HepG2 (cell line): ENCODE measurements around the gene ARL2. TPM values are rescaled to one million over a fixed set of nuclear protein-coding genes. Genes with fewer than 3 reads are reported as not detected.

Experiments
- DBP ChIP-seq: sonication (generic); formaldehyde crosslinking; IDR thresholded peaks from 2 replicates; pipeline ENCODE4 v1.4.0; 2020; ENCODE audit warnings: missing genetic modification reagents; ENCODE audit errors: not compliant biosample characterization
- ELF1 ChIP-seq: sonication (generic); formaldehyde crosslinking; IDR thresholded peaks from 2 replicates; pipeline ENCODE4 v1.4.0; 2020; ENCODE audit warnings: missing genetic modification reagents
- ELF4 ChIP-seq: sonication (generic); formaldehyde crosslinking; IDR thresholded peaks from 2 replicates; pipeline ENCODE4 v1.5.0; 2020; ENCODE audit warnings: missing genetic modification reagents, mild to moderate bottlenecking, moderate library complexity, borderline replicate concordance
- ETV6 ChIP-seq: sonication (generic); formaldehyde crosslinking; conservative IDR thresholded peaks from 2 replicates; pipeline ENCODE4 v1.4.0; 2020; ENCODE audit warnings: missing genetic modification reagents
- FOSL2 ChIP-seq: sonication (generic); formaldehyde crosslinking; IDR thresholded peaks from 2 replicates; pipeline ENCODE4 v1.4.0; 2020; ENCODE audit warnings: missing genetic modification reagents
- HDAC1 ChIP-seq: sonication (generic); formaldehyde crosslinking; IDR thresholded peaks from 2 replicates; pipeline ENCODE4 v1.5.1; 2020; ENCODE audit warnings: mild to moderate bottlenecking, missing genetic modification reagents
- MTERF4 ChIP-seq: sonication (generic); formaldehyde crosslinking; IDR thresholded peaks from 2 replicates; pipeline ENCODE4 v1.8.0; 2023; ENCODE audit warnings: mild to moderate bottlenecking, missing genetic modification reagents
- MTF2 ChIP-seq: sonication (generic); formaldehyde crosslinking; IDR thresholded peaks from 2 replicates; pipeline ENCODE4 v1.5.0; 2020; ENCODE audit warnings: missing genetic modification reagents, borderline replicate concordance
- ONECUT2 ChIP-seq: sonication (generic); formaldehyde crosslinking; IDR thresholded peaks from 2 replicates; pipeline ENCODE4 v1.4.0; 2020; ENCODE audit warnings: missing genetic modification reagents
- RELA ChIP-seq: sonication (generic); formaldehyde crosslinking; IDR thresholded peaks from 2 replicates; pipeline ENCODE4 v1.4.0; 2020; ENCODE audit warnings: missing genetic modification reagents
- RFX3 ChIP-seq: IDR thresholded peaks from 2 replicates; pipeline ENCODE4 v1.6.1; 2016; ENCODE audit warnings: missing biosample characterization, missing genetic modification reagents
- SIX4 ChIP-seq: sonication (generic); formaldehyde crosslinking; IDR thresholded peaks from 2 replicates; pipeline ENCODE4 v1.4.0; 2020; ENCODE audit warnings: missing genetic modification reagents
- SMAD3 ChIP-seq: sonication (generic); formaldehyde crosslinking; IDR thresholded peaks from 2 replicates; pipeline ENCODE4 v1.4.0; 2020; ENCODE audit warnings: missing genetic modification reagents
- TBX3 ChIP-seq: fragments of 450-650 bp; IDR thresholded peaks from 2 replicates; pipeline ENCODE4 v1.6.1; 2017; ENCODE audit warnings: antibody characterized with exemption, mild to moderate bottlenecking, inconsistent platforms, borderline replicate concordance
- ZMYM2 ChIP-seq: sonication (generic); formaldehyde crosslinking; IDR thresholded peaks from 2 replicates; pipeline ENCODE4 v1.8.0; 2022; ENCODE audit warnings: mild to moderate bottlenecking, missing genetic modification reagents
- ZNF446 ChIP-seq: sonication (generic); formaldehyde crosslinking; IDR thresholded peaks from 2 replicates; pipeline ENCODE4 v1.5.0; 2020; ENCODE audit warnings: mild to moderate bottlenecking, missing genetic modification reagents
- ZNF709 ChIP-seq: sonication (generic); formaldehyde crosslinking; IDR thresholded peaks from 2 replicates; pipeline ENCODE4 v1.5.0; 2020; ENCODE audit warnings: mild to moderate bottlenecking, missing genetic modification reagents
- ZNF790 ChIP-seq: sonication (generic); formaldehyde crosslinking; IDR thresholded peaks from 2 replicates; pipeline ENCODE4 v1.8.0; 2022; ENCODE audit warnings: missing genetic modification reagents, mild to moderate bottlenecking, borderline replicate concordance
- polyA plus RNA-seq, 8 experiments: library from polyadenylated mRNA; depleted of rRNA in 3 of 8; stranded (reverse) in 7 of 8; unstranded in 1 of 8; fragments of >200 nt; fragmentation: Illumina TruSeq in 4 of 8; extraction: Trizol in 4 of 8; gene quantifications; 2 replicates each; pipeline versions ENCODE4 v1.2.1 to v1.2.3, GENCODE V29; 2011 to 2016; ENCODE audit warnings: low read depth in 4 of 8, missing spikeins in 1 of 8, mixed read lengths in 1 of 8; ENCODE audit not compliant: insufficient read depth in 1 of 8
- total RNA-seq, 5 experiments: library from RNA; depleted of rRNA; stranded (reverse); fragments of >200 nt; fragmentation: Illumina TruSeq; extraction: Trizol; gene quantifications; 2 replicates each; pipeline ENCODE4 v1.2.3, GENCODE V29; 2016; ENCODE audit warnings: low read depth in 1 of 5
- TF ChIP-seq, protein P1 (sequence below): sonication (generic); formaldehyde crosslinking; IDR thresholded peaks from 2 replicates; pipeline ENCODE4 v1.5.0; 2020; ENCODE audit warnings: mild to moderate bottlenecking, missing genetic modification reagents, borderline replicate concordance
- TF ChIP-seq, protein P2 (sequence below): IDR thresholded peaks from 2 replicates; pipeline ENCODE4 v1.6.1; 2016; ENCODE audit warnings: mild to moderate bottlenecking
- TF ChIP-seq, protein P3 (sequence below): sonication (generic); formaldehyde crosslinking; IDR thresholded peaks from 2 replicates; pipeline ENCODE4 v1.4.0; 2020; ENCODE audit warnings: mild to moderate bottlenecking, missing genetic modification reagents

Gene ARL2
- total and polyA plus RNA-seq, 2 of the 13 experiments (the other 11 are each of a cell fraction or from before 2014, with no cell fraction given): 82.9 to 84.4 TPM

DNA sequence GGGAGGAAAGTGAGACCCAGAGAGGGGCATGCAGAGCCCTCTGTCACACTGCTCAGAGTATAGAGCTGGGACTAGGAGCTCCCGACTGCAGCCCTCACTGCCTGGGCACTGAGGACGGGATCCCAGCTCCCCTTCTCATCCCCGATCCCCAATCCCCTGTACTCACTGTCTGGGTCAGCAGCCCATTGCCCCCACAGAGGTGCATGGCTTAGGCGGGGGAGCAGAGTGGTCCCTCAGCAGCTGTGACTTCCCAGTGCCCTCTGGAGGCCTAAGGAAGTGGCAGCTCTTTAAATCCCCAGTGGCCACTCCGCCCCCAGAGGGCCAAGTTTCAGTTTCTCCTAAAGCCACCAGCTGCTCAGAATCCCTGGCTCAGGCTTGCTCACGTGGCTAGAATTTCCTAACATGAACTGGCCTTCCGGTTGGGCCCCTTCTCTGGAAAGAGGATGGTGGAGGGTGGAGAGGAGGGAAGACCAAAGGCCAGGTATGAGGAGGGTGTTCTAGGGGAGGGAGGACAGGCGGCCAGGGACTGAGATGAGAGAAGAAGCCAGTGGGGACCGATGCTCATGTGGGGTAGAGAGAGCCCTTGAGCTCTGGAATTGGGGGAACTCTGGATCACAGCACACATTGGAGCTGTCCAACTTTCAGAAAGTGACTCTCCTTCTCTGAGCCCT is 17.1 kb upstream of the ARL2 start, which contains the start of gene BATF2 (continued):
- TF ChIP-seq RELA (CRISPR knock-in tag) (peak; percentile 89), ELF1 (CRISPR knock-in tag) (peak; percentile 86), TBX3 (no peak), ETV6 (CRISPR knock-in tag) (no peak), SMAD3 (CRISPR knock-in tag) (peak; percentile 55; the same call in 1 of the 2 replicates), MTERF4 (no peak), ZMYM2 (CRISPR knock-in tag) (0 out of 2 replicates have a peak, but pooled peaks have one; percentile 62), ZNF709 (CRISPR knock-in tag) (0 out of 2 replicates have a peak, but pooled peaks have one; percentile 63), HDAC1 (peak; percentile 90), SIX4 (CRISPR knock-in tag) (no peak; the same call in 1 of the 2 replicates), RFX3 (CRISPR knock-in tag) (no peak), MTF2 (CRISPR knock-in tag) (no peak), FOSL2 (CRISPR knock-in tag) (peak; percentile 58), ZNF446 (CRISPR knock-in tag) (no peak), DBP (CRISPR knock-in tag) (no peak), ONECUT2 (CRISPR knock-in tag) (no peak), ZNF790 (CRISPR knock-in tag) (no peak; the same call in 1 of the 2 replicates), ELF4 (CRISPR knock-in tag) (peak; percentile 76; the same call in 1 of the 2 replicates)
- TF ChIP-seq, protein P1, sequence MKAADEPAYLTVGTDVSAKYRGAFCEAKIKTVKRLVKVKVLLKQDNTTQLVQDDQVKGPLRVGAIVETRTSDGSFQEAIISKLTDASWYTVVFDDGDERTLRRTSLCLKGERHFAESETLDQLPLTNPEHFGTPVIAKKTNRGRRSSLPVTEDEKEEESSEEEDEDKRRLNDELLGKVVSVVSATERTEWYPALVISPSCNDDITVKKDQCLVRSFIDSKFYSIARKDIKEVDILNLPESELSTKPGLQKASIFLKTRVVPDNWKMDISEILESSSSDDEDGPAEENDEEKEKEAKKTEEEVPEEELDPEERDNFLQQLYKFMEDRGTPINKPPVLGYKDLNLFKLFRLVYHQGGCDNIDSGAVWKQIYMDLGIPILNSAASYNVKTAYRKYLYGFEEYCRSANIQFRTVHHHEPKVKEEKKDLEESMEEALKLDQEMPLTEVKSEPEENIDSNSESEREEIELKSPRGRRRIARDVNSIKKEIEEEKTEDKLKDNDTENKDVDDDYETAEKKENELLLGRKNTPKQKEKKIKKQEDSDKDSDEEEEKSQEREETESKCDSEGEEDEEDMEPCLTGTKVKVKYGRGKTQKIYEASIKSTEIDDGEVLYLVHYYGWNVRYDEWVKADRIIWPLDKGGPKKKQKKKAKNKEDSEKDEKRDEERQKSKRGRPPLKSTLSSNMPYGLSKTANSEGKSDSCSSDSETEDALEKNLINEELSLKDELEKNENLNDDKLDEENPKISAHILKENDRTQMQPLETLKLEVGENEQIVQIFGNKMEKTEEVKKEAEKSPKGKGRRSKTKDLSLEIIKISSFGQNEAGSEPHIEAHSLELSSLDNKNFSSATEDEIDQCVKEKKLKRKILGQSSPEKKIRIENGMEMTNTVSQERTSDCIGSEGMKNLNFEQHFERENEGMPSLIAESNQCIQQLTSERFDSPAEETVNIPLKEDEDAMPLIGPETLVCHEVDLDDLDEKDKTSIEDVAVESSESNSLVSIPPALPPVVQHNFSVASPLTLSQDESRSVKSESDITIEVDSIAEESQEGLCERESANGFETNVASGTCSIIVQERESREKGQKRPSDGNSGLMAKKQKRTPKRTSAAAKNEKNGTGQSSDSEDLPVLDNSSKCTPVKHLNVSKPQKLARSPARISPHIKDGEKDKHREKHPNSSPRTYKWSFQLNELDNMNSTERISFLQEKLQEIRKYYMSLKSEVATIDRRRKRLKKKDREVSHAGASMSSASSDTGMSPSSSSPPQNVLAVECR (CRISPR knock-in tag): peak; percentile 87; the same call in 1 of the 2 replicates
- TF ChIP-seq, protein P2, sequence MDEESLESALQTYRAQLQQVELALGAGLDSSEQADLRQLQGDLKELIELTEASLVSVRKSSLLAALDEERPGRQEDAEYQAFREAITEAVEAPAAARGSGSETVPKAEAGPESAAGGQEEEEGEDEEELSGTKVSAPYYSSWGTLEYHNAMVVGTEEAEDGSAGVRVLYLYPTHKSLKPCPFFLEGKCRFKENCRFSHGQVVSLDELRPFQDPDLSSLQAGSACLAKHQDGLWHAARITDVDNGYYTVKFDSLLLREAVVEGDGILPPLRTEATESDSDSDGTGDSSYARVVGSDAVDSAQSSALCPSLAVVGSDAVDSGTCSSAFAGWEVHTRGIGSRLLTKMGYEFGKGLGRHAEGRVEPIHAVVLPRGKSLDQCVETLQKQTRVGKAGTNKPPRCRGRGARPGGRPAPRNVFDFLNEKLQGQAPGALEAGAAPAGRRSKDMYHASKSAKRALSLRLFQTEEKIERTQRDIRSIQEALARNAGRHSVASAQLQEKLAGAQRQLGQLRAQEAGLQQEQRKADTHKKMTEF (CRISPR knock-in tag): peak; percentile 89
- TF ChIP-seq, protein P3, sequence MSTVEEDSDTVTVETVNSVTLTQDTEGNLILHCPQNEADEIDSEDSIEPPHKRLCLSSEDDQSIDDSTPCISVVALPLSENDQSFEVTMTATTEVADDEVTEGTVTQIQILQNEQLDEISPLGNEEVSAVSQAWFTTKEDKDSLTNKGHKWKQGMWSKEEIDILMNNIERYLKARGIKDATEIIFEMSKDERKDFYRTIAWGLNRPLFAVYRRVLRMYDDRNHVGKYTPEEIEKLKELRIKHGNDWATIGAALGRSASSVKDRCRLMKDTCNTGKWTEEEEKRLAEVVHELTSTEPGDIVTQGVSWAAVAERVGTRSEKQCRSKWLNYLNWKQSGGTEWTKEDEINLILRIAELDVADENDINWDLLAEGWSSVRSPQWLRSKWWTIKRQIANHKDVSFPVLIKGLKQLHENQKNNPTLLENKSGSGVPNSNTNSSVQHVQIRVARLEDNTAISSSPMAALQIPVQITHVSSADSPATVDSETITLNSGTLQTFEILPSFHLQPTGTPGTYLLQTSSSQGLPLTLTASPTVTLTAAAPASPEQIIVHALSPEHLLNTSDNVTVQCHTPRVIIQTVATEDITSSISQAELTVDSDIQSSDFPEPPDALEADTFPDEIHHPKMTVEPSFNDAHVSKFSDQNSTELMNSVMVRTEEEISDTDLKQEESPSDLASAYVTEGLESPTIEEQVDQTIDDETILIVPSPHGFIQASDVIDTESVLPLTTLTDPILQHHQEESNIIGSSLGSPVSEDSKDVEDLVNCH (CRISPR knock-in tag): no peak
